CMK (cell line): Measurements from ENCODE around the gene USP48.
A peak's percentile ranks its signal among the peaks of the same experiment; 100 is the strongest.
"Not testable (repeated sequence)": the region's sequence is repeated elsewhere in the genome, so short reads cannot be mapped to it uniquely, and the experiment has no call there.

ENCODE experiments used
- DNase-seq: peaks from one replicate; pipeline ENCODE4 v3.0.0-alpha.2; 2010; ENCODE audit warnings: low read depth

USP48 gene

DNA sequence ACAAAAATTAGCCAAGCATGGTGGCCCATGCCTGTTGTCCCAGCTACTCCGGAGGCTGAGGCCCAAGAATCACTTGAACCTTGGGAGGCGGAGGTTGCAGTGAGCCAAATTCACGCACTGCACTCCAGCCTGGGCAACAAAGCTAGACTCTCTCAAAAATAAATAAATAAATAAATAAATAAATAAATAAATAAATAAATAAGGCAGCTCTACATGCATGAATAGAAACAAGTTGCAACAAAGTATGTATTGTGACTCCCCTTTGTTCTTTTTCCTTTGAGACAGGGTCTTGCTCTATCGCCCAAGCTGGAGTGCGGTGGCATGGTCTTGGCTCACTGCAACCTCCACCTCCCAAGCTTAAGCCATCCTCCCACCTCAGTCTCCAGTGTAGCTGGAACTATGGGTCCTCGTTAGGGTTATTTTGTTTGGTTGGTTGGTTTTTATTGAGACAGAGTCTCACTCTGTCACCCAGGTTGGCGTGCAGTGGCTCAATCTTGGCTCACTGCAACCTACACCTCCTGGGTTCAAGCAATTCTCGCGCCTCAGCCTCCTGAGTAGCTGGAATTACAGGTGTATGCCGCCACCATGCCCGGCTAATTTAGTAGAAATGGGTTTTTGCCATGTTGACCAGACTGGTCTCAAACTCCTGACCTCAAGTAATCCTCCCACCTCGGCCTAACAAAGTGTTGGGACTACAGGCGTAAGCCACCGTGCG is 8.0 kb downstream of the USP48 start:
- no peak for DNase-seq

DNA sequence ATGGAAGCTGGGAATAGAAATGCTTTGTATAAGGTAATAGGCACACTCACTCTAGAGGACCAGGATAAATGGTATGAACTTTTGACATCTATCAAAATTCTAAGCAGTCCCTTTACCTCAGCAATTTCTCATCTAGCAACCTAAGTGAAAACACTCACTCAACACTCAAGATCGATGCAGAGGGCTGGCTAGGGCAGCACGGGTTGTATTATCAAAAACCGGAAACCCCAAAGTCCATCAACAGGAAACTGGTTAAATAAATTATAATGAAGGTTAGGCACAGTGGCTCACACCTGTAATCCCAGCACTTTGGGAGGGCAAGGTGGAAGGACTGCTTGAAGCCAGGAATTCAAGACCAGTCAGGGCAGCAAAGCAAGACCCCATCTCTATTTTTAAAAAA is 9.4 kb downstream of the USP48 start:
- DNase-seq: no peak

DNA sequence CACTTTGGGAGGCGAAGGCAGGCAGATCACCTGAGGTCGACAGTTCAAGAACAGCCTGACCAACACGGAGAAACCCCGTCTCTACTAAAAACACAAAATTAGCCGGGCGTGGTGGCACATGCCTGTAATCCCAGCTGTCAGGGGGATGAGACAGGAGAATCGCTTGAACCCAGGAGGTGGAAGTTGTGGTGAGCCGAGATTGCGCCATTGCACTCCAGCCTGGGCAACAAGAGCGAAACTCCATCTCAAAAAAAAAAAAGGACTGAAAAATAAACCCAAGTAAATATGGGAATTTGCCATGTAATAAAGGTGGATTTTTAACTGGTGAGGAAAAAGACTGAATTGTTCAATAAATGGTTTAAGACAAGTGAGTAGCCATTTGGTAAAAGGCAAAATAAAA is 11.3 kb downstream of the USP48 start:
- not testable (repeated sequence) for DNase-seq

DNA sequence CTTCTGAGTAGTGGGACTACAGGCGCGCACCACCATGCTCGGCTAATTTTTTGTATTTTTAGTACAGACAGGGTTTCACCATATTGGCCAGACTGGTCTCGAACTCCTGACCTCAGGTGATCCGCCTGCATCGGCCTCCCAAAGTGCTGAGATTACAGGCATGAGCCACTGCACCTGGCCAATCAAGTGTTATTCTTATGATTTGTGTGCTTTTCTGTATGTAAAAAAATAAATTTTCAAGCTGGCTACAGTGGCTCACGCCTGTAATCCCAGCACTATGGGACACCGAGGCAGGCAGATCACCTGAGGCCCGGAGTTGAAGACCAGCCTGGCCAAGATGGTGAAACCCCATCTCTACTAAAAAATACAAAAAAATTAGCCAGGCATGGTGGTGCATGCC is 12.3 kb downstream of the USP48 start:
- not testable (repeated sequence) for DNase-seq

DNA sequence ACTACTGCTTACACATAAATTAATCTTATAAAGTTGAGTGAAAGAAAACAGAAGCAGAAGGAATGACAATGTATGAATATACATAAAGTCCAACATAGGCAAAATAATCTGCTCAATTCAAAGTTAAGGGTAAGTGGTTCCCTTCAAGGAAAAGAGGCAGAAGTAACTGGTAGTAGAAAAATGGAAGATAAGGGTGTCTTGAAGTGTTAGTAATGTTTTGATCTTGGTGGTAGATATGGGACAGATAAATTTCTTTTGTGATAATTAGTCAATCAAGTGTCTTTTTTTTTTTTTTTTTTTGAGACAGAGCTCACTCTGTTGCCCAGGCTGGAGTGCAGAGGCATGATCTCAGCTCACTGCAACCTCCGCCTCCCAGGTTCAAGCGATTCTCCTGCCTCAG is 12.7 kb downstream of the USP48 start:
- no peak for DNase-seq

DNA sequence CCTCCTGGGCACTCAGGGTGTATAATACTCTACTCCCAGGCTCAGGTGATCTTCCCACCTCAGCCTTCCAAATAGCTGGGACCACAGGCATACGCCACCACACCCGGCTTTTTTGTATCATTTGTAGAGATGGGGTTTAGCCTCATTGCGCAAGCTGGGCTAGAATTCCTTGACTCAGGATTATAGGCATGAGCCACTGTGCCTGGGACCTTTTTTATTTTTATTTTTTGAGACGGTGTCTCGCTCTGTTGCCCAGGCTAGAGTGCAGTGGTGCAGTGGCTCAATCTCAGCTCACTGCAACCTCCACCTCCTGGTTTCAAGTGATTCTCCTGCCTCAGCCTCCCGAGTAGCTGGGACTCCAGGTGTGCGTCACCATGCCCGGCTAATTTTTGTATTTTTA is 15.8 kb downstream of the USP48 start:
- not testable (repeated sequence) for DNase-seq

DNA sequence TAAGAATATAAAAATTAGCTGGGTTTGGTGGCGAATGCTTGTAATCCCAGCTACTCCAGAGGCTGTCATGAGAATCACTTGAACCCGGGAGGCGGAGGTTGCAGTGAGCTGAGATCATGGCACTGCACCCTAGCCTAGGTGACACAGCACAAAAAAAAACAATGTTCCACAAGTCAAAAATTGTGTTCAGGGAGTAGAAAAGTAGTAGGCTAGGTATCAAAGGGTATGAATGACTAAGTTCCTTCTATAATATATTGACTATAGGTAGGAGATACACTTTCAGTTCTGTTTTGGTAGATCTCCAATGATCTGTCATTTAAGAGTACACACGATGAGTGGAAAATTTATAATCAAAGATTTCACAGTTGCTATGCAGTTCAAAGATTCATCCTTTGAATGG is 16.7 kb downstream of the USP48 start:
- no peak for DNase-seq

DNA sequence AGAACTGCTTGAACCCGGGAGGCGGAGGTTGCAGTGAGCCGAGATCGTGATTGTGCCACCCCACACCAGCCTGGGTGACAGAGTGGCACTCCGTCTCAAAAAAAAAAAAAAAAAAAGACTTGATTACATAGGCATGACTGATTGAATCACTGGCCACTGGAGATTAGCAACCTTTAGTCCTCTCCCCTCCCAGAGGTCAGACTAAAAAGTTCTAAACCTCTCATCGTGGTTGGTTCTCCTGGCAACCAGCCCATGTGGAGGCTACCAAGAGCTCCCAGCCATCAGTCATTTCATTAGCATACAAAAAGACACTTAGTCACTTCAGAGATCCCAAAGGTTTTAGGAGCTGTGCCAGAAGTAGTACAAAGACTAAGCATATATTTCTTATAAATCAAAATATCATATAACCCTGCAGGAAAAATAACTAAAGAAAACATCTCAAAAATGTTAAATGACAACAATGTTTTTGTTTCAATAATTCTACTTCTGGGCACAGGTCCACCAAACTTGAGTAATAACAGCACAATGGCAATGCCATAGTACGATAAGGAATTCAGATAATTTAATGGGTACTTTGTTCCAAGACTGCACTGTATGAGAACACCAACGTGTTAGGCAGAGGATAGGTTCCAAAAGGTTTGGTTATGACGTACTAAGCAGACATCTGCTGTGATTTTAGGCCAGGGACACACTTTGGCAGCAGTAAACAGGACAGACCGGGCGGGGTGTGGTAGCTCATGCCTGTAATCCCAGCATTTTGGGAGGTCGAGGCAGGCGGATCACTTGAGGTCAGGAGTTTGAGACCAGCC is 18.1 kb downstream of the USP48 start:
- DNase-seq: no peak

DNA sequence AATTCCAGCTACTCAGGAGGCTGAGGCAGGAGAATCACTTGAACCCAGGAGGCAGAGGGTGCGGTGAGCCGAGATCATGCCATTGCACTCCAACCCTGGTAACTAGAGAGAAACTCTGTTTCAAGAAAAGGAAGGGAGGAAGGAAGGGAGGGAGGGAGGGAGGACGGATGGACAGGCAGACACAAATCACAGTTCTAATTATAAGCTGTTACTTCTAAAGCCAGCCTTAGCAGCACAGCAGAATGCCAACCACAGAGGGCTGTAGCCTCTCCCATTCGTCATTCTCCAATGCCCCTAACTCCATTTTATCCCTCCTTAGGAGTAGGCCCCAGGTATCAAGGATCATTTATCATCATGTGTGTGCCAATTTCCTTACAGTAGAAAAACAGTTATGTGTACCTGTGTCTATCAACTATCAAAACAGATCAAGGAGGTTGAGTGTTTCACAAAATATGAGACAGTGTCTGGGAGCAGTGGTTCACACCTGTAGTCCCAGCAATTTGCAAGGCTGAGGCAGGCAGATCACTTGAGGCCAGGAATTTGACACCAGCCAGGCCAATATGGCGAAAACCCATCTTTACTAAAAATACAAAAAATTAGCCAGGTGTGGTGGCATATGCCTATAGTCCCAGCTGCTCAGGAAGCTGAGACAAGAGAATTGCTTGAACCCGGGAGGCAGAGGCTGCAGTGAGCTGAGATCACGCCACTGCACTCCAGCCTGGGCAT is 19.1 kb downstream of the USP48 start:
- DNase-seq: no peak

DNA sequence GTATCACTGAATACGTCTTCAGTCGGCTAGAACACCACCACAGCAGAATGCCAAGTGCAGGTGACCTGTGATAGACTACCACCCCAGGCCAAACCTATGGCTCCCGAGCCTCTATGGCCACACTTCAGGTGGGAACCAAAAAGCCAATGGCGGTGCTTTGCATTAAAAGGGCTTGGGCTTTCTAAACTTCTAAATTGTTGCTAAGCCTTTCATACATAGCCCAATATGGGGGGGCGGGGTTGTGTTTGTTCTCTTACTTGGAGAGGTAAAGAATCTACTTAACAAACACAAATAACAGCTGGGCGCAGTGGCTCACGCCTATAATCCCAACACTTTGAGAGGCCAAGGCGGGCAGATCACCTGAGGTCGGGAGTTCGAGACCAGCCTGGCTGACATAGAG is 19.7 kb downstream of the USP48 start:
- no peak for DNase-seq

DNA sequence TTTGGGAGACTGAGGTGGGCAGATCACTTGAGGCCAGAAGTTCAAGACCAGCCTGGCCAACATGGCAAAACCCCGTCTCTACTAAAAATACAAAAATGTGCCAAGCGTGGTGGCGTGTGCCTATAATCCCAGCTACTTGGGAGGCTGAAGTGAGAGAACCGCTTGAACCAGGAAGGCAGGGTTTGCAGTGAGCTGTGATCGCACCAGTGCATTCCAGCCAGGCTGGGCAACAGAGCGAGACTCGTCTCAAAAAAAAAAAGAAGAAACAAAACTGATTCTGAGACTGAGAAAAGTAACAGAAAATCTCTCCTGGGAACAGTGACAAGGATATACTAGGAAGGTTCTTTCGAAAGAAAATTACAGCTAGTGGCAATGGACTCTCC is 20.9 kb downstream of the USP48 start:
- no peak for DNase-seq

DNA sequence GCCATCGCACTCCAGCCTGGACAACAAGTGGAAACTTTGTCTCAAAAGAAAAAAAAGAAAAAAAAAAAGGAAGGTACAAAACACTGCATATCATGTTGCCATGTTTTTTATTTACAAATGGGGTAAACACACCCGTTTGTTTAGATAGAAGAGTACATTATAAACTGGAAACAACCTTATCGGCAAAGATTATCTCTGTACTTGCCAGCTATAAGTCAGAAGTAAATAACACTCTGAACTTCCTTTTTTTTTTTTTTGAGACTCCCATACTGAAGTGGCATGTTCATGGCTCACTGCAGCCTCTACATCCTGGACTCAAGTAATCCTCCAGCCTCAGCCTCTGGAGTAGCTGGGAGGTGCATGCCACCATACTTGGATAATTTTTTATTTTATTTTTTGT is 21.9 kb downstream of the USP48 start:
- no peak for DNase-seq

DNA sequence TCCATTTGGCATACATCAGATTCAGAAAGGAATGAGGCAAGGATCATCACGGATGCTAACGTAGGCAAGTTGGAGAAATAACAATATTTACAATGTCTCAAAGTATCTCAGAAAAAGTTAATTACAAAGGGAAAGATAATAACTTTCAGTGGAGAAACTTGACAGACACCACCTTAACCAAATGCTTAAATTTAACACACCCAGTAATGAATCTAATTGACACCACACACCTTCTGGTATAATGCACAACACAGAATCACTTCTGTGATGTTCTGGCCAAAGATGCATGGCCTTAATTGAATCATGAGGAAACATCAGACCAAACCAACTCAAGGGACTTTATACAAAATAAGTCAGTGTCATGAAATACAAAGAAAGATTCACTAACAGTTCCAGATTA is 23.1 kb downstream of the USP48 start:
- DNase-seq: no peak

DNA sequence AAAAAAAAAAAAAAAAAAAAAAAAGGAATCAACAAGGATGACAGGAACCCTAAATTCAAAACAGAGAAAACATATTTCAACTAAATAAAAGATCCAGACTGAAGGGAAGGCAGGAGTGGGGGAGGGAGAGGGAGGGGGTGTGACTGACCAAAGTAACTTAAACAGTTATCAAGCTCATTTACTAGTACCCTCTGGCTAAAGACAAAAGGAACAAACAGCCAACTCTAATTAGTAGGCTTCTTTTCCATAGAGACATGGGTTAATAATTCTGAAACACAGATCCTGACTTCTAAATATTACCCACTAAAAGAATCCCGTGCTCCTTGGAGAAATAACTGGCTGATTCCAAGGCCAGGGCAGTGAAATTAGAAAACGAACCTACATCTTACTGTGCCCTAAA is 23.8 kb downstream of the USP48 start:
- no peak for DNase-seq

DNA sequence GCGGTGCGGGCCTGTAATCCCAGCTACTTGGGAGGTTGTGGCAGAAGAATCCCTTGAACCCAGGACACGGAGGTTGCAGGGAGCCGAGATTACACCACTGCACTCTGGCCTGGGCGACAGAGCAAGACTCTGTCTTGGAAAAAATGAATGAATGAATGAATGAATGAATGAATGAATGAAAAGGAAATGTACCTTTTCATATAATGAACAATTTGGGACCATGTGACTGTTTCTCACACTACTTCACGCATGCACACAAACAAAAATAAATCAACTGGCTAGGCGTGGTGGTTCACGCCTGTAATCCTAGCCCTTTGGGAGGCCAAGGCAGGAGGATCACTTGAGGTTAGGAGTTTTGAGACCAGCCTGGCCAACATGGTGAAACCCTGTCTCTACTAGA is 24.3 kb downstream of the USP48 start:
- DNase-seq: no peak

DNA sequence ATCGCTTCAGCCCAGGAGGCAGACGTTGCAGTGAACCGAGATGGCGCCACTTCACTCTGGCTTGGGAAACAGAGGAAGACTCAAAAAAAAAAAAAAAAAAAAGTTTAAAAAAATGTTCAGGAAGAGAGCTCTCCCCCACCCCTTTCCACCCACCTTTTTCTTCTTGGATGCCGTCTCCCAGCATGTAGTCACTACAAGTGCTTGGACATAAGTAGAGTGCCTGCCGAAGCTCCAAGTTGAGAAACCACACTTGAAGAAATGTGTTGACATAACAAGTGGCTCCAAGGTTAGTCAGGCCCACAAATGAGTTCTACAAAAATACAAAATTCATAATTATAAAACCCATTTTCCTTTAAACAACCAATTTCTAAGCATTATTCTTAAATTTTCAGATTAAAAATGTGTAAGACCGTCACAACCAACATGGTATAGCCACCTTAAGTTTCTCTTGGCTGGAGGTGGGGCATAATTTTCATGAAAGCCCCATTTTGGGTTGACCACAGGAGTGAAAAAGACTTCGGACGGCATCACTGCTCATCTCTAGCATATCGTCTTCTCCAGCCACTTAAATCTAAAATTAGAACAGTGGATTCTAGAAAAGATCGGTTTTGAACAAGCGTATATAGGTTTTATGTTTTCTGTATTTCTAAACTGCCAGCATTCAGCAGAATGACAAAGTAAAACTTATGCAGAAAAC is 26.4 kb downstream of the USP48 start:
- no peak for DNase-seq

DNA sequence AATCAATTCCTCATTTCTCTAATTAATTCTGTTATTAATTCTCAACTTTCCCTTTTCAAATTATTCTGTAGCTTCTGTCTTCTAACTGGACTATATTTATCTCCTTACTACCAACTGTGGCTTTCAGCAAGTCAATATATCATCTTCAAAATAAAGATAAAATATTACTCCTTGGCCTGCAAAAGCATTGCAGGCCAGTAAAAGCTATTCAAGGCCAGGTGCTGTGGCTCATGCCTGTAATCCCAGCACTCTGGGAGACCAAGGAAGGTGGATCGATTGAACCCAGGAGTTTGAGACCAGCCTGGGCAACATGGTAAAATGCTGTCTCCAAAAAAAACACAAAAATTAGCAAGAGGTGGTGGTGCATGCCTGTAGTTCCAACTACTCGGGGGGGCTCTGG is 27.9 kb downstream of the USP48 start:
- DNase-seq: no peak

DNA sequence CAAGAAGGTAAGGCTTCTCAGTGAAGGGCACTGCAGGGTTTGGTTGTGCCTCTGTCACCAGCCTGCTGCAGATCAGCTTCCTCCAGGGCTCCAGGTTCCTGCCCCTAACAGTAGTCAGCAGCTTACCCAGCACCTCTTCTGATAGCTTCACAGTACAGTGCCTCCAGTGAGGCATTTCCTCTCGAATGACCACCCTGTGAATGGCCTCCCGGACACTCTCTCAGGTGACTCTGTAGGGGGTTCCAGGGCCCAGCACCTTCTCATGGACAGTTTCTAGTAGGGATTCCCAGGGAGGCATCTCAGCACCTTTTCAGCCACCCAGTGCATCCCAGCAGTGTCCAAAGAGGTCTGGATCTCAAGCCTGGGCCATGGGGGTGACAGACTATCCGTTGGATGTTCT is 28.4 kb downstream of the USP48 start:
- DNase-seq: no peak

DNA sequence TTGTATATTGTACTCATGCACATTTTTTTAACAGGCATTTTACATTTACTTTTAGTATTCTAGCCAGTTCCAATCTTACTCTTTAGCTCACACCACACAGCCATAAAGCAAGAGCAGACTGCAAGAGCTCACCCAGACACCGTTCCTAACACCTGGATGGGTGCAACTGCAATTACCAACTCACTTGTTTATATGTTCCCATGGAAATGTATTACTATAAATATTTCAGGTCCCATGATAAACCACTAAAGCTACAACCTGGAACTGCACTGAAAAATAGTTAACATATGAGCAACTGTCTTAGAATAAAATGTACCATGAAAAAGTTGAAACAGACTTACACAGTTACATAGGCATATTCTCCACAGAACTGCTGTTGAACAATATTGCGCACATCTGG is 30.8 kb downstream of the USP48 start:
- DNase-seq: no peak

DNA sequence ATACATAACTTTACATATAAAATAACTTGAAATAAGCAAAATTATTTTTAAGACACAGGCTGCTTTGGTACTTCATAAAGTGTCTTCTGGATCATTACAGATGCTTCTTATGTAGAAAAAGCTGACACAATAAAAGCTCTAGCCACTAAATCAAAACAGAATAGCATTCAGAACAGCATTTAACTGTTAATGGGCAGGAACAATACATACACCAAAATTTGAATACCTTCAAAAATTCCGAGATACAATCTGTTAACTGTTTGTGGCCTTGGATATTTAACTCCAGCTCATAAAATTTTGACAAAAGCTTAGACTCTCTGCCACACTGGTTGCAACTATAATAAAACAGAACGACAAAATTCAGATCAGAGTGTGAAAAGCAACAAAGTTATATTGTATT is 31.7 kb downstream of the USP48 start:
- no peak for DNase-seq

DNA sequence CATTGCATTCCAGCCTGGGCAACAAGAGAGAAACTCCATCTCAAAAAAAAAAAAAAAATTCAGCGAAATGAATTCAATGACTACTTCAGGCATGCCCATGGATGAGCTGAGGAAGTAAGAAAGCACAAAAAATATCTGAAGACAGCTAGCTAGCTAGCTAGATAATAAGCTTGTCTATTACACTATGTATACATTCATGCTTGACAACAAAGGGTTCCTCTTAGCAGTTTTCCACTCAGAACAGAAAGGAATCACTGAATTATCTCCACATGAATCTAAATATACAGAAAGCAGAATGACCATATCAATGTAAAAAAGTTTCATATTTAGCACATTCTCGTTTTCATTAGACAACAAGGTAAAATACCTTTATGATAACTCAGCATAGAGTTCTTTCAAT is 32.1 kb downstream of the USP48 start:
- DNase-seq: no peak

DNA sequence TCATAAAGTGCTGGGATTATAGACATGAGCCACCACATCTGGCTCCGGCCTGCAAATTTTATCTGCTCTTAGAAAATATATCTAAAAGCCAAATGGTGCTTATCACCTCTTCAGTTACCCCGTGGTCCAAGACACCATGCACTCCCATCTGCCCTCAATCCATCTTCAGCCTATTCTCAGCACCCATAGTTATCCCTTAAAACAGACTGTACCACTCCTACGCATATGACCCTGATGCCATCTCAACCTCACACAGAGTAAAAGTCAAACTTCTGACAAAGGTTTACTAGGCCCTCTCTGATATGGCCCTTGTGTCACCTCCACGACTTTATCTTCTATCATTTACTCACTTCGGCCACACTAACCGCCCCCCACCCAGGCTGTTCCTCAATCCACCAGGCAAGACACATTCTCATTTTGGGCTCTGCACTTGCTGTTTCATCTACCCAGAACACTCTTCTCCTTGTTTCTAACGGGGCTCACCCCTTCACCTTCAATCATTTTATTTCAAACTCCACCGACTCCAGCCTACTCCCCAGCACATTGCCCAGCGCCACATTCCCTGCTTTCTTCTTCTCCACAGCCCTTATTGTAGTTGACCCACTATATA is 33.0 kb downstream of the USP48 start:
- peak; percentile 58 for DNase-seq
